K562 (cell line): ENCODE measurements around the gene PSMD4. TPM values are rescaled to one million over a fixed set of nuclear protein-coding genes. Genes with fewer than 3 reads are reported as not detected.

Experiments
- E2F8 ChIP-seq: fragments of 450-650 bp; IDR thresholded peaks from 2 replicates; pipeline ENCODE4 v1.7.1; 2018; ENCODE audit warnings: mild to moderate bottlenecking, low read depth; ENCODE audit not compliant: partially characterized antibody
- ELF1 ChIP-seq: fragments of 200-800 bp; sonication (Bioruptor generic); IDR thresholded peaks from 2 replicates; pipeline ENCODE4 v1.6.1; 2016; ENCODE audit warnings: missing genetic modification characterization, missing compliant biosample characterization
- ELK3 ChIP-seq: fragments of 450-650 bp; formaldehyde crosslinking; IDR thresholded peaks from 2 replicates; pipeline ENCODE4 v1.4.0; 2020; ENCODE audit warnings: mild to moderate bottlenecking
- EP400 ChIP-seq: fragments of 450-650 bp; IDR thresholded peaks from 2 replicates; pipeline ENCODE4 v1.6.1; 2017; ENCODE audit warnings: antibody characterized with exemption, mild to moderate bottlenecking, moderate library complexity
- FOXA1 ChIP-seq: fragments of 450-650 bp; IDR thresholded peaks from 2 replicates; pipeline ENCODE4 v1.6.1; 2016; ENCODE audit warnings: mild to moderate bottlenecking, borderline replicate concordance
- FOXM1 ChIP-seq, 2 experiments: fragments of 450-650 bp in 1 of 2; sonication (generic) in 1 of 2; formaldehyde crosslinking in 1 of 2; IDR thresholded peaks; 2 replicates each; pipeline versions ENCODE4 v1.6.1 to v1.9.0; 2017 to 2022; ENCODE audit warnings: low read depth in 2 of 2, mild to moderate bottlenecking in 2 of 2, missing genetic modification reagents in 1 of 2, moderate library complexity in 1 of 2
- GTF2E2 ChIP-seq: fragments of 200-800 bp; sonication (Bioruptor generic); IDR thresholded peaks from 2 replicates; pipeline ENCODE4 v1.6.1; 2016; ENCODE audit warnings: missing genetic modification characterization, missing compliant biosample characterization
- HNRNPUL1 ChIP-seq: fragments of 200-400 bp; formaldehyde crosslinking; IDR thresholded peaks from 2 replicates; pipeline ENCODE4 v1.6.1; 2017; ENCODE audit warnings: low read length
- RAD21 ChIP-seq, 2 experiments: fragments of 250-450 bp in 1 of 2; fragments of 450-650 bp in 1 of 2; sonication (Bioruptor Pico) in 1 of 2; formaldehyde crosslinking in 1 of 2; IDR thresholded peaks in 1 of 2; conservative IDR thresholded peaks in 1 of 2; 2 replicates each; pipeline versions ENCODE4 v1.4.0 to v1.8.0; 2020 to 2022; ENCODE audit warnings: mild to moderate bottlenecking in 2 of 2, moderate library complexity in 1 of 2
- SAFB2 ChIP-seq: fragments of 200-400 bp; formaldehyde crosslinking; IDR thresholded peaks from 2 replicates; pipeline ENCODE4 v1.6.1; 2018; ENCODE audit warnings: borderline replicate concordance, low read length, low read depth, moderate library complexity; ENCODE audit not compliant: severe bottlenecking
- TCF3 ChIP-seq: sonication (generic); formaldehyde crosslinking; IDR thresholded peaks from 2 replicates; pipeline ENCODE4 v1.4.0; 2020; ENCODE audit warnings: mild to moderate bottlenecking, missing genetic modification reagents
- TEAD1 ChIP-seq, 2 experiments: fragments of 450-650 bp in 1 of 2; sonication (generic) in 1 of 2; formaldehyde crosslinking; IDR thresholded peaks; 2 replicates each; pipeline versions ENCODE4 v1.4.0 to v1.8.0; 2020 to 2022; ENCODE audit warnings: mild to moderate bottlenecking in 2 of 2, missing genetic modification reagents in 1 of 2
- THRAP3 ChIP-seq: fragments of 450-650 bp; IDR thresholded peaks from 2 replicates; pipeline ENCODE4 v1.6.1; 2016; ENCODE audit warnings: mild to moderate bottlenecking, inconsistent platforms, borderline replicate concordance
- TRIM24 ChIP-seq, 2 experiments: fragments of 450-650 bp; IDR thresholded peaks; 2 replicates each; pipeline ENCODE4 v1.6.1; 2016
- USF1 ChIP-seq: sonication (generic); formaldehyde crosslinking; IDR thresholded peaks from 2 replicates; pipeline ENCODE4 v1.9.0; 2022; ENCODE audit warnings: mild to moderate bottlenecking, missing genetic modification reagents
- polyA plus RNA-seq, 8 experiments: library from polyadenylated mRNA; depleted of rRNA in 4 of 8; stranded (reverse) in 5 of 8; unstranded in 3 of 8; fragments of >200 nt; fragmentation: Nextera tagmentation in 2 of 8; fragmentation: Illumina TruSeq in 1 of 8; extraction: Ambion mirVana in 2 of 8; extraction: Trizol in 1 of 8; gene quantifications; 2 replicates each; pipeline versions ENCODE4 v1.2.1 to v1.2.3, GENCODE V29; 2011 to 2014; ENCODE audit warnings: inconsistent platforms in 1 of 8, missing spikeins in 1 of 8
- total RNA-seq, 7 experiments: library from RNA; depleted of rRNA in 6 of 7; stranded (reverse); fragments of >200 nt in 6 of 7; fragmentation: Illumina TruSeq in 2 of 7; extraction: Trizol in 2 of 7; gene quantifications; 2 replicates each; pipeline versions ENCODE4 v1.2.1 to v1.2.3, GENCODE V29; 2011 to 2021; ENCODE audit warnings: low replicate concordance in 1 of 7
- TF ChIP-seq, protein P1 (sequence below): fragments of 450-650 bp; IDR thresholded peaks from 2 replicates; pipeline ENCODE4 v1.6.1; 2018; ENCODE audit not compliant: partially characterized antibody
- TF ChIP-seq, protein P2 (sequence below): fragments of 450-650 bp; conservative IDR thresholded peaks from 2 replicates; pipeline ENCODE4 v1.6.1; 2016; ENCODE audit warnings: missing genetic modification characterization, low read depth, mild to moderate bottlenecking, missing compliant biosample characterization, moderate library complexity

PSMD4 gene
- total and polyA plus RNA-seq, 9 of the 15 experiments (the other 6 are each of a cell fraction or from before 2014, with no cell fraction given) = 194 to 353 (median 295) TPM

DNA sequence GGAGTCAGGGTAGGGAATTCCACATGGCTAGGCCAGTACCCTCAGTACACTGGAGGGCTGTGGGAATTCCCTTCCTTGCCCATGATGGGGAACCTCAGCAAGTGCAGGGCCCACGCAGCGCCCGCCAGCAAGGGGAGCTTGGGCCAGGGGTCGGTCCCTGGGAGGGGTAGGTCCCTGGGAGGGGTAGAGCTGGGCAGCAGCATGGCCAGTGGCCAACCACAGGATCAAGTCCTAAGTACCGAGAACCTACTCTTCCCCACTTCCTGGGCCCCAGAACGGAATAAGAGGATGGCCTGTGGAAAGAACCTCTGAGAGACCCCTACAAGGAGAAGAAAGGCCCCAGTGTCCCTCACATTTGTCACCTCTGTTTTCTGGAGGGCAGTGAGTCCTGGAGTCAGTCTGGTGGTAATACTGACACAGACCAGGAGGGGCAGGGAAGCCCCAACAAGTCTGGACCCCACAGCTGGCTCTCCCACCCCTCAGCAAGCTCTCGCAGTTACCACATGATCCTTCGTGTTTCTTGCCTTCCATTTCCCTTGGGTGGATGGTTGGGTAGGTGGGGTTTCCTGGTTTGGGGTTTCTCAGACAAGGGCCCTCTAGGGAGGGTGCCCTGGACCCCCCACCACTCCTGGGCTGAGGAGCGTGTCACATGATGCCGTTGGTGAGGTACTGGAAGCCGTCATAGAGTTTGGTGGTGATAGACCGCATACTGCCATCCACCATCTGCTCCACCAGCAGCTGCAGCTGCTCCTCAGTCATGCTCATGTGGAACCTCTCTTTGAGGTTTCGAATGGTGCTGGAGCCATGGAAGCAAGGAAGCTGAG, 37.9 kb downstream of the PSMD4 start (continued):
- TF ChIP-seq, protein P1, sequence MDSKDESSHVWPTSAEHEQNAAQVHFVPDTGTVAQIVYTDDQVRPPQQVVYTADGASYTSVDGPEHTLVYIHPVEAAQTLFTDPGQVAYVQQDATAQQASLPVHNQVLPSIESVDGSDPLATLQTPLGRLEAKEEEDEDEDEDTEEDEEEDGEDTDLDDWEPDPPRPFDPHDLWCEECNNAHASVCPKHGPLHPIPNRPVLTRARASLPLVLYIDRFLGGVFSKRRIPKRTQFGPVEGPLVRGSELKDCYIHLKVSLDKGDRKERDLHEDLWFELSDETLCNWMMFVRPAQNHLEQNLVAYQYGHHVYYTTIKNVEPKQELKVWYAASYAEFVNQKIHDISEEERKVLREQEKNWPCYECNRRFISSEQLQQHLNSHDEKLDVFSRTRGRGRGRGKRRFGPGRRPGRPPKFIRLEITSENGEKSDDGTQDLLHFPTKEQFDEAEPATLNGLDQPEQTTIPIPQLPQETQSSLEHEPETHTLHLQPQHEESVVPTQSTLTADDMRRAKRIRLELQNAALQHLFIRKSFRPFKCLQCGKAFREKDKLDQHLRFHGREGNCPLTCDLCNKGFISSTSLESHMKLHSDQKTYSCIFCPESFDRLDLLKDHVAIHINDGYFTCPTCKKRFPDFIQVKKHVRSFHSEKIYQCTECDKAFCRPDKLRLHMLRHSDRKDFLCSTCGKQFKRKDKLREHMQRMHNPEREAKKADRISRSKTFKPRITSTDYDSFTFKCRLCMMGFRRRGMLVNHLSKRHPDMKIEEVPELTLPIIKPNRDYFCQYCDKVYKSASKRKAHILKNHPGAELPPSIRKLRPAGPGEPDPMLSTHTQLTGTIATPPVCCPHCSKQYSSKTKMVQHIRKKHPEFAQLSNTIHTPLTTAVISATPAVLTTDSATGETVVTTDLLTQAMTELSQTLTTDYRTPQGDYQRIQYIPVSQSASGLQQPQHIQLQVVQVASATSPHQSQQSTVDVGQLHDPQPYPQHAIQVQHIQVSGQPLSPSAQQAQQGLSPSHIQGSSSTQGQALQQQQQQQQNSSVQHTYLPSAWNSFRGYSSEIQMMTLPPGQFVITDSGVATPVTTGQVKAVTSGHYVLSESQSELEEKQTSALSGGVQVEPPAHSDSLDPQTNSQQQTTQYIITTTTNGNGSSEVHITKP = no peak
- TF ChIP-seq RAD21 (CRISPR knock-in tag; conservative IDR thresholded peaks at IDR 0.05 in 1 of 2, IDR thresholded peaks at IDR 0.05 in 1 of 2) (no peak), THRAP3 (no peak), FOXM1 (IDR thresholded peaks at IDR 0.05; ENCODE audit: low read depth) (no peak), FOXM1 (CRISPR knock-in tag; IDR thresholded peaks at IDR 0.05; ENCODE audit: low read depth) (no peak), TCF3 (no peak), HNRNPUL1 (no peak), ELF1 (tag) (no peak), SAFB2 (no peak), ELK3 (CRISPR knock-in tag) (no peak), TEAD1 (CRISPR knock-in tag; IDR thresholded peaks at IDR 0.05) (no peak), GTF2E2 (tag) (no peak), FOXA1 (no peak), TRIM24 (IDR thresholded peaks at IDR 0.05) (no peak), USF1 (peak; percentile 51), E2F8 (peak; percentile 16), EP400 (no peak)
- TF ChIP-seq, protein P2, sequence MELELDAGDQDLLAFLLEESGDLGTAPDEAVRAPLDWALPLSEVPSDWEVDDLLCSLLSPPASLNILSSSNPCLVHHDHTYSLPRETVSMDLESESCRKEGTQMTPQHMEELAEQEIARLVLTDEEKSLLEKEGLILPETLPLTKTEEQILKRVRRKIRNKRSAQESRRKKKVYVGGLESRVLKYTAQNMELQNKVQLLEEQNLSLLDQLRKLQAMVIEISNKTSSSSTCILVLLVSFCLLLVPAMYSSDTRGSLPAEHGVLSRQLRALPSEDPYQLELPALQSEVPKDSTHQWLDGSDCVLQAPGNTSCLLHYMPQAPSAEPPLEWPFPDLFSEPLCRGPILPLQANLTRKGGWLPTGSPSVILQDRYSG (tag) = no peak
